ENCODE measurements around the gene CTR9.

DNA sequence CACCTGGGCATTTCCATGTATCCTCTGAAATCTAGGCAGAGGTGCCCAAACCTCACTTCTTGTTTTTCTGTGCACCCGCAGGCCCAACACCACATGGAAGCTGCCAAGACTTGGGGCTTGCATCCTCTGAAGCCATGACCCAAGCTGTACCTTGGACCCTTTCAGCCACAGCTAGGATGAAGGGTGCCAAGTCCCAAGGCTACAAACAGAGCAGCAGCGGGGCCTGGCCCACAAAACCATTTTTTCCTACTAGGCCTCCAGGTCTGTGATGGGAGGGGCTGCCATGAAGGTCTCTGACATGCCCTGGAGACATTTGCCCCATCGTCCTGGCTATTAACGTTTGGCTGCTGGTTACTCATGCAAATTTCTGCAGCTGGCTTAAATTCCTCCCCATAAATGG lies 78.1 kb downstream of the CTR9 start:
- no peak for TF ChIP-seq POLR2A (IDR thresholded peaks at IDR 0.05)
- TF ChIP-seq, protein P1, sequence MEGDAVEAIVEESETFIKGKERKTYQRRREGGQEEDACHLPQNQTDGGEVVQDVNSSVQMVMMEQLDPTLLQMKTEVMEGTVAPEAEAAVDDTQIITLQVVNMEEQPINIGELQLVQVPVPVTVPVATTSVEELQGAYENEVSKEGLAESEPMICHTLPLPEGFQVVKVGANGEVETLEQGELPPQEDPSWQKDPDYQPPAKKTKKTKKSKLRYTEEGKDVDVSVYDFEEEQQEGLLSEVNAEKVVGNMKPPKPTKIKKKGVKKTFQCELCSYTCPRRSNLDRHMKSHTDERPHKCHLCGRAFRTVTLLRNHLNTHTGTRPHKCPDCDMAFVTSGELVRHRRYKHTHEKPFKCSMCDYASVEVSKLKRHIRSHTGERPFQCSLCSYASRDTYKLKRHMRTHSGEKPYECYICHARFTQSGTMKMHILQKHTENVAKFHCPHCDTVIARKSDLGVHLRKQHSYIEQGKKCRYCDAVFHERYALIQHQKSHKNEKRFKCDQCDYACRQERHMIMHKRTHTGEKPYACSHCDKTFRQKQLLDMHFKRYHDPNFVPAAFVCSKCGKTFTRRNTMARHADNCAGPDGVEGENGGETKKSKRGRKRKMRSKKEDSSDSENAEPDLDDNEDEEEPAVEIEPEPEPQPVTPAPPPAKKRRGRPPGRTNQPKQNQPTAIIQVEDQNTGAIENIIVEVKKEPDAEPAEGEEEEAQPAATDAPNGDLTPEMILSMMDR (IDR thresholded peaks at IDR 0.05): no peak
